Measurements from ENCODE around the gene STAM. TPM values are rescaled to one million over a fixed set of nuclear protein-coding genes. Genes with fewer than 3 reads are reported as not detected.

The STAM gene
- total and polyA plus RNA-seq, 10 of the 15 experiments (the other 5 are each of a cell fraction or from before 2014, with no cell fraction given) = 8.8 to 15.9 (median 14.4) TPM

GRCh38 chr10:17742918-17743317, 99.0 kb downstream of the STAM start (continued):
- no peak for TF ChIP-seq KAT2A (conservative IDR thresholded peaks at IDR 0.05; ENCODE audit: control insufficient read depth, low read depth, low read length)
- no peak for TF ChIP-seq ZNF24 (IDR thresholded peaks at IDR 0.05)
- TF ChIP-seq BHLHE40 (IDR thresholded peaks at IDR 0.05; ENCODE audit: borderline replicate concordance in 1 of 2, low read depth in 2 of 2, low read length in 1 of 2) = no peak
- peak; percentile 69 for TF ChIP-seq YY1 (IDR thresholded peaks at IDR 0.05; ENCODE audit: low read depth, low read length)
- peak; percentile 81 for TF ChIP-seq SMC3 (IDR thresholded peaks at IDR 0.05; ENCODE audit: borderline replicate concordance, low read length)
- TF ChIP-seq IKZF2 (IDR thresholded peaks at IDR 0.05) = no peak
- no peak for TF ChIP-seq FOXM1 (IDR thresholded peaks at IDR 0.05; ENCODE audit: low read depth, low read length)
- peak; percentile 90 for TF ChIP-seq ZNF384 (IDR thresholded peaks at IDR 0.05; ENCODE audit: borderline replicate concordance, low read depth, low read length)
- no peak for TF ChIP-seq MYC (IDR thresholded peaks at IDR 0.05; ENCODE audit: insufficient read depth, insufficient read length, insufficient replicate concordance, low read length, severe bottlenecking)
- no peak for TF ChIP-seq CBX5 (IDR thresholded peaks at IDR 0.05; ENCODE audit: low read depth)
- no peak for TF ChIP-seq RB1 (IDR thresholded peaks at IDR 0.05; ENCODE audit: borderline replicate concordance)

GRCh38 chr10:17743437-17743836, 99.5 kb downstream of the STAM start:
- WGBS (ENCODE audit: insufficient coverage, insufficient replicate concordance, low lambda C conversion rate, missing lambda C conversion rate) = 75% methylated on average over 3 of the region's 3 CpGs
- no TSS peak for BruUV-seq (replicated peaks)
- RAD21 ChIA-PET (ENCODE audit: unreplicated experiment) = interaction anchor here (1.8 kb wide), 1 partner anchor 334 kb away, joined by 6 read pairs; no protein-coding TSS in a partner anchor
- Histone ChIP-seq H3K4me3 (no peak overlapping the region), H2AFZ (ENCODE audit: control insufficient read depth, low read depth, low read length) (no peak overlapping the region), H3K36me3 (ENCODE audit: control insufficient read depth in 2 of 2, insufficient read depth in 2 of 2, low read length in 1 of 2) (no peaks in the 10 kb centered on the region), H3K4me1 (ENCODE audit: control insufficient read depth, insufficient read depth, low read length) (no peaks in the 10 kb centered on the region), H3K9ac (ENCODE audit: control insufficient read depth, insufficient read depth, low read length) (no peak overlapping the region), H3K79me2 (ENCODE audit: control insufficient read depth, insufficient read depth, low read length) (no peaks in the 10 kb centered on the region), H3K27ac (ENCODE audit: control insufficient read depth, insufficient read depth) (no peak overlapping the region), H3K27me3 (replicated peaks in 1 of 2; ENCODE audit: control insufficient read depth in 2 of 2, insufficient read depth in 2 of 2, low read length in 1 of 2) (no peaks in the 10 kb centered on the region; a peak in 1 of 4 replicates), H3K4me2 (ENCODE audit: control insufficient read depth, insufficient read depth) (no peak overlapping the region), H4K20me1 (ENCODE audit: control insufficient read depth, insufficient read depth) (no peaks in the 10 kb centered on the region; the same call in 1 of the 2 replicates), H3K9me3 (replicated peaks; ENCODE audit: control insufficient read depth, insufficient read depth, low read length) (no peaks in the 10 kb centered on the region)
- ATAC-seq (no peak), DNase-seq (ENCODE audit: low read depth, low spot score) (no peak), FAIRE-seq (no peak)
- CTCF ChIA-PET = interaction anchor here (0.7 to 4.9 kb wide), 12 partner anchors 56 to 473 kb away, joined by 3 to 61 read pairs (median 4); partner anchors contain the start of genes HACD1 and STAM
- POLR2A ChIA-PET = no interaction called here
- SMC1A ChIA-PET (ENCODE audit: uncharacterized antibody, unreplicated experiment) = interaction anchor here (1.0 to 2.1 kb wide), 5 partner anchors 13 to 137 kb away, joined by 3 to 8 read pairs (median 4); no protein-coding TSS in a partner anchor
- intact Hi-C loops (cut with micrococcal nuclease; ENCODE audit: unreplicated experiment) (loop anchor here (1.0 to 5.0 kb wide), 3 partner anchors 136 to 896 kb away; no protein-coding TSS in a partner anchor), in situ Hi-C loops (cut with MboI) (loop anchor here (5.0 to 25.0 kb wide), 2 partner anchors 136 to 906 kb away; no protein-coding TSS in a partner anchor)
- TF ChIP-seq ZBTB11 (CRISPR knock-in tag; IDR thresholded peaks at IDR 0.05) = no peak
- no peak for TF ChIP-seq CBX5 (IDR thresholded peaks at IDR 0.05; ENCODE audit: low read depth)
- TF ChIP-seq RCOR1 (conservative IDR thresholded peaks at IDR 0.05; ENCODE audit: low read depth, low read length) = no peak
- no peak for TF ChIP-seq TCF3 (IDR thresholded peaks at IDR 0.05; ENCODE audit: borderline replicate concordance, insufficient read depth, low read depth, low read length)
- no peak for TF ChIP-seq ZBED1 (IDR thresholded peaks at IDR 0.05; ENCODE audit: borderline replicate concordance)
- TF ChIP-seq HDGF (IDR thresholded peaks at IDR 0.05) = no peak
- no peak for TF ChIP-seq NR2F1 (conservative IDR thresholded peaks at IDR 0.05)
- TF ChIP-seq BCL3 (IDR thresholded peaks at IDR 0.05; ENCODE audit: borderline replicate concordance, insufficient read depth, low read depth, low read length, poor library complexity, severe bottlenecking) = no peak
- TF ChIP-seq STAT3 (IDR thresholded peaks at IDR 0.05; ENCODE audit: low read depth, low read length) = no peak
- TF ChIP-seq GATAD2B (conservative IDR thresholded peaks at IDR 0.05; ENCODE audit: low read depth) = no peak
